ENCODE measurements around the gene ZNF432.
"Not testable (repeated sequence)": the region's sequence is repeated elsewhere in the genome, so short reads cannot be mapped to it uniquely, and the experiment has no call there.

The ZNF432 gene

DNA sequence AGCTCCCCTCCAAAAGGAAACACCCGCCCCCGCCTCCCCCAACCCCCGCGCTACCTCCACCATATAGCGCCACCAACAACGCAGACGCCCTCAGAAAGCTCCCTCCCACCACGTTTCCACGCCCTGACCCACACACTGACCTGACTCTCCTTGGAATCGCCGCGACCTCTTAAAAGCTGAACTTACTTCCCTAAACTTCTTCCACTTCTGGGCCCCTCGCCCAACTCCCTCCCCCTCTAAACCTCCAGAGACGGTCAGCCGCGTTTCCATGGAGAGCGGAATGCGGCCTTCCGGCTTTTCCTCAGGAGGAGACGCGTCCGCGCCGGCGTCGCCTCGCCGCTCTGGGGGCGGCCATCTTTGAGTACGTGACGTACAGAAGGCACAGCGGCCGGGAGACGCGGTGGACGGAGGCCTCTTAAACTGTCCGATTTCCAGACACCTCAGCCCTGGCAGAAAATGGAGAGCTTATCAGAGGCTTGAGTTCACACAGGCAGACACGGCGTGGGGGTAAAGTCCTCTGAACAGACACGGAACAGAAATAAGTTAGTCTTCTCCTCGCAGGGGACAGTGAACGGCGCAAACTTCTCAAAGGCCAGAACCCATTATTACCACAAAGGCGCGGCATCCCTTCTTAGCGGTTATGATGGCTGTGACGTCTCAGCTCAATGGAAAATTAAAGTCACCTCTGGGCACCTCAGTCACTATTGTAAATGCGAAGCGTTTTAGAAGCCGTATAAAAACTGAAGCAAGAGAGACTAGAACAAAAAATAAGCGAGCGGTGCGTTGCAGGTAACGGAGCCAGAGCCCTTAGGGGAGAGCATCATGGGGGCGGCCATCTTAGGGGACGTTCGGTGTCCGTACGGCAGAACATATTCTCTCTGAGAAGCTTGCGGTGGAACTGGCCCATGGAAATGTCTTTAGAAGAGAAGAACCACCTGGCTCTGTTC is at the start of gene ZNF432:
ZNF432 (minus strand) TSS at position 284 of the 947 bp plus-strand sequence. CDS start 1,970 bp downstream, outside the sequence.
- Histone ChIP-seq H3K27me3 (replicated peaks; ENCODE audit: control insufficient read depth, insufficient read depth, low read length) (no peaks in the 10 kb centered on the region), H3K36me3 (ENCODE audit: control insufficient read depth, insufficient read depth, low read length) (no peaks in the 10 kb centered on the region; the same call in 1 of the 2 replicates), H3K4me3 (replicated peaks; ENCODE audit: low read depth, low read length) (peak within 1 kb of the TSS; percentile 88)
- peak; percentile 93 for DNase-seq (ENCODE audit: extremely low read depth, insufficient read length)
- TF ChIP-seq, protein P1, sequence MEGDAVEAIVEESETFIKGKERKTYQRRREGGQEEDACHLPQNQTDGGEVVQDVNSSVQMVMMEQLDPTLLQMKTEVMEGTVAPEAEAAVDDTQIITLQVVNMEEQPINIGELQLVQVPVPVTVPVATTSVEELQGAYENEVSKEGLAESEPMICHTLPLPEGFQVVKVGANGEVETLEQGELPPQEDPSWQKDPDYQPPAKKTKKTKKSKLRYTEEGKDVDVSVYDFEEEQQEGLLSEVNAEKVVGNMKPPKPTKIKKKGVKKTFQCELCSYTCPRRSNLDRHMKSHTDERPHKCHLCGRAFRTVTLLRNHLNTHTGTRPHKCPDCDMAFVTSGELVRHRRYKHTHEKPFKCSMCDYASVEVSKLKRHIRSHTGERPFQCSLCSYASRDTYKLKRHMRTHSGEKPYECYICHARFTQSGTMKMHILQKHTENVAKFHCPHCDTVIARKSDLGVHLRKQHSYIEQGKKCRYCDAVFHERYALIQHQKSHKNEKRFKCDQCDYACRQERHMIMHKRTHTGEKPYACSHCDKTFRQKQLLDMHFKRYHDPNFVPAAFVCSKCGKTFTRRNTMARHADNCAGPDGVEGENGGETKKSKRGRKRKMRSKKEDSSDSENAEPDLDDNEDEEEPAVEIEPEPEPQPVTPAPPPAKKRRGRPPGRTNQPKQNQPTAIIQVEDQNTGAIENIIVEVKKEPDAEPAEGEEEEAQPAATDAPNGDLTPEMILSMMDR (IDR thresholded peaks at IDR 0.05; ENCODE audit: insufficient read depth, low read length, poor library complexity, severe bottlenecking), result no peak

DNA sequence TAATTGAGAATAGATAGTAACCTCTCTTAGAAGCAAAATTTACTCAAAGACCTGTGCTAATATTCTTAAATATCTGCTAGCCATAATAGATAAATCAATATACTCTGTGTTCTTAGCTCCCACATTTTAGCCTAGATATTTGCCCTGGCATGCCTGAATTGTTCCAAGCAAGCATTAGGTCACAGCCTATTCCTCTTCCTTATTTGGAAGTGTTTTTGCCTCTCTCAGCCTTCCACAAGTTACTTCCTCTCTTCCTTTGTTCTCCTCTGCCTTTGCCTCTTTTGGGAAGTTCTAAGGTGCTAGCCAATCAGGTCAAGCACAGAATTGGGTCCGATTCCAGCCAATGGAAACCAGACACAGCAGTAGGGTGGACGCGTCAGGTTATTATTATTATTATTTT is 47.8 kb upstream of the ZNF432 start:
- H3K36me3 ChIP-seq (ENCODE audit: control insufficient read depth, insufficient read depth, low read length); H3K27me3 ChIP-seq (replicated peaks; ENCODE audit: control insufficient read depth, insufficient read depth, low read length); DNase-seq (ENCODE audit: extremely low read depth, insufficient read length); H3K4me3 ChIP-seq (replicated peaks; ENCODE audit: low read depth, low read length): not testable (repeated sequence)

DNA sequence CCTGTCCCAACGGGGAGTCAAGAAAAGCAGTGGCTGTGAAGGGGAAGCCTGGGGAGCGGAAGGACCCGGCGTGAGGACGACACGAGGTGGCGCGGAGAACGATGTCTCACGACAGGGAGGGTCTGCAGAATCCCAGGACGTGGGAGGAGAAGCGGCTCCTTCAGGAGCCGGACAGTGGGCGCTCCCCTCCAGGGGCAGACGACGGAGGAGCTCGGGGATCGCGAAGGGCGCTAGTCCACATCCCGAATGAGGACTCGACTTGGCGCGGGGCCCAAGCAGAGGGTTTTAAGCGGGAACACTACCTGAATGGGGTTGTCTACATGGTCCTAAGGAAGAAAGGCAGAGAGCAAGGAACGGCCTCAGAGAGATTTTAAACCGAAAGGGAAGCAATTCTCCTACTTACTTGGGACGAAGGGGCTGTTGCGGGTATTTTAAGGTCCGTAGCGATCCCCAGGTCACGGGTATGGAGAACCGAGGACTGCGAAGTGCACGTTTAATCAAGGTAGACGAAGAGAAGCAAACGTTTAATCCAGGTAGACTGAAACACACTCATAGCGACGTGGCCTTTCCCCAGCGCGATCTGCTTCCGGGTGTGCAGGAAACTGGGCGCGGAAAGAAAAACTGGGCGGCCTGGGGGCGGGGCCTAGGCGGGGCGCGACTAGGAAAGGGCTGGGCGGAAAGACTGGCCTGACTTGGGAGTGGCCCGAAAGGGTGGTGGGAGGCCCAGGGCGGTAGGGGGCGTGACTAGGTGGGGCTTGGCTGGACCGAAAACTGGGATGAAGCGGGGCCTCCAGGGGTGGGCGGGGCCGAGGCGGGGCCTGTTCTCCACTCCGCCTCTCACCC is 46.8 kb upstream of the ZNF432 start, which contains the start of gene ZNF841:
ZNF841 (minus strand) TSS at position 594 of the 843 bp plus-strand sequence. CDS start 10,964 bp downstream, outside the sequence.
- DNase-seq (ENCODE audit: extremely low read depth, insufficient read length), result peak; percentile 86
- TF ChIP-seq, protein P1 (IDR thresholded peaks at IDR 0.05; ENCODE audit: insufficient read depth, low read length, poor library complexity, severe bottlenecking), result no peak
- no peaks in the 10 kb centered on the region for H3K36me3 ChIP-seq (ENCODE audit: control insufficient read depth, insufficient read depth, low read length)

DNA sequence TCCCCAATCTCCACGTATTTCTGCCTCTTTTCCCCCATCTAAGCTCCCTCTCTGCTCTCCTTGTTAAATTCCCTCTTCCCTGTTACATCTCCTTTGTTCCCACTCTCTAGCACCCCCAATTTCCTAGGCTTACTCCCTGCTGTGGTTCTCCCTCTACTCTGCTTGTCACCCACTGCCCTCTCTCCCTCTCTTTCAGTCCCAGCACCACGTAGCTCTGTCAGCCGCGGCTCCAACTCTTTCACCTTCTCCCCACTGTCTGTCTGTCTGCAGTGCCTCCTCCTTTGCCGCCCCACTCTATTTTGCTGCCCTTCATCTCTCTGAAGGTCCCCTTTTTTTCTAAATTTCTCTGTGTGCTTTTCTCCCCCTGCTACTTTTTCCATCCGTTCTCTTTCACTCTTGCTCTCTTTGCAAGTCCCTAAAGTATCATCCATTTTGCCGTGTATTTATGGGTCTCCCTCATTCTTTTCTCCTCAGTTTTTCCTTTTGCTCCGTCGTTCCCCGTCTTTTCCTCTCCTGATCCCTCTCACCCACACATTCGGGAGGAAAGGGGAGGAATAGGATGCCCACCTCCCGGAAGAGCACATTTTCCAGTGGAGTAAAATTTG is 46.0 kb upstream of the ZNF432 start:
- TF ChIP-seq, protein P1 (IDR thresholded peaks at IDR 0.05; ENCODE audit: insufficient read depth, low read length, poor library complexity, severe bottlenecking), result no peak
- DNase-seq (ENCODE audit: extremely low read depth, insufficient read length), result no peak
- H3K27me3 ChIP-seq (replicated peaks; ENCODE audit: control insufficient read depth, insufficient read depth, low read length), result no peaks in the 10 kb centered on the region
- H3K36me3 ChIP-seq (ENCODE audit: control insufficient read depth, insufficient read depth, low read length), result no peaks in the 10 kb centered on the region
- peak overlapping the region; percentile 59 for H3K4me3 ChIP-seq (replicated peaks; ENCODE audit: low read depth, low read length)

More for the DNA sequence above, 46.8 kb upstream of the ZNF432 start, which contains the start of gene ZNF841:
- peak within 1 kb of the TSS; percentile 59 for H3K4me3 ChIP-seq (replicated peaks; ENCODE audit: low read depth, low read length)
- H3K27me3 ChIP-seq (replicated peaks; ENCODE audit: control insufficient read depth, insufficient read depth, low read length), result no peaks in the 10 kb centered on the region

DNA sequence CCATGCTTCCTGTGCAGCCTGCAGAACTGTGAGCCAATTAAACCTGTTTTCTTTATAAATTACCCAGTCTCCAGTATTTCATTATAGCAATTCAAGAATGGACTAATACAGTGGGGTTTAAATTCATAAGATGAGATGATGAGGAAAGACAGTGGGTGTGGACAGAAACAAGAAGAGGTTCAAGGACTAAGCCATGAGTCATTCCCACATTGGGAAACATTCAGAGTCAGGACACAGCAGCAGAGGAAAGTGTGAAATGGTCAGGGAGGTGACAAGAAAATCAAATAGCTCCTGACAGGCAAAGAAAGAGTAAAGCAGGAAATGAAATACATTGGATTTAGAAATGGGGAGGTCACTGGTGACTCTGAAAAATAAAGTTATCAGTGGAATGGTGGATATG is 37.8 kb upstream of the ZNF432 start:
- TF ChIP-seq, protein P1 (IDR thresholded peaks at IDR 0.05; ENCODE audit: insufficient read depth, low read length, poor library complexity, severe bottlenecking), result no peak
- no peak for DNase-seq (ENCODE audit: extremely low read depth, insufficient read length)
- no peaks in the 10 kb centered on the region; the same call in 1 of the 2 replicates for H3K36me3 ChIP-seq (ENCODE audit: control insufficient read depth, insufficient read depth, low read length)
- H3K27me3 ChIP-seq (replicated peaks; ENCODE audit: control insufficient read depth, insufficient read depth, low read length), result no peaks in the 10 kb centered on the region
- no peak overlapping the region for H3K4me3 ChIP-seq (replicated peaks; ENCODE audit: low read depth, low read length)
